GM20000 (cell line): ENCODE measurements around the gene PKMYT1.

Source experiments
- DNase-seq: peaks from one replicate; pipeline ENCODE4 v3.0.0; 2012; ENCODE audit warnings: low spot score
- CTCF ChIP-seq: IDR thresholded peaks from 2 replicates; pipeline ENCODE4 v1.5.1; 2012; ENCODE audit warnings: mild to moderate bottlenecking, control low read depth; ENCODE audit errors: extremely low read depth, missing control alignments

Gene PKMYT1

GRCh38 chr16:2976201-2976600 lies 4.0 kb downstream of the PKMYT1 start:
- no peak for DNase-seq
- TF ChIP-seq CTCF = no peak

GRCh38 chr16:2975161-2975795 lies 5.0 kb downstream of the PKMYT1 start:
- DNase-seq = no peak
- no peak for TF ChIP-seq CTCF

GRCh38 chr16:2974319-2975056 lies 5.8 kb downstream of the PKMYT1 start:
- no peak for TF ChIP-seq CTCF
- DNase-seq = no peak

GRCh38 chr16:2973605-2974318 lies 6.5 kb downstream of the PKMYT1 start:
- DNase-seq = no peak
- TF ChIP-seq CTCF = no peak

GRCh38 chr16:2973093-2973492 lies 7.2 kb downstream of the PKMYT1 start:
- TF ChIP-seq CTCF = no peak
- DNase-seq = no peak

- DNase-seq = no peak
- no peak for TF ChIP-seq CTCF
Measured at GRCh38 chr16:2971985-2972784, 8.1 kb downstream of the PKMYT1 start.
